Fibroblast of skin of right biceps (primary cell): ENCODE measurements around the gene TESMIN.

ENCODE experiments used
- DNase-seq: peaks from one replicate; pipeline ENCODE4 v3.0.0-alpha.2; 2013

Gene TESMIN

DNA sequence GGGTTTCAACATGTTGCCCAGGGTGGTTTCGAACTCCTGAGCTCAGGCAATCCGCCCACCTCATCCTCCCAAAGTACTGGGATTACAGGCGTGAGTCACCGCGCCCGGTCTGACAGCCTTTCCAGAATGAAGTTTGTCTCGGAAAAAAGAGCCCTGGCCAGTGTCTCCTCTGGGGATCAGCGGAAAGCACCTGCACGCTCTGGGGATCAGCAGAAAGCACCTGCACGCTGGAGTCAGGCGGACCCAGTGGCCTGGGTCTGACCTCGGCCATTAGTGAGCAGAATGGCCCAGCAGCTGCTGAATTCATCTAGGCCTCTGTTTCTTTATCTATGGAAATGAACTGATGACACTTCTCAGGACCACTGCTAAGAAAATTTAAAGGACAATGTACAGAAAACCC, 10.5 kb upstream of the TESMIN start:
- no peak for DNase-seq

DNA sequence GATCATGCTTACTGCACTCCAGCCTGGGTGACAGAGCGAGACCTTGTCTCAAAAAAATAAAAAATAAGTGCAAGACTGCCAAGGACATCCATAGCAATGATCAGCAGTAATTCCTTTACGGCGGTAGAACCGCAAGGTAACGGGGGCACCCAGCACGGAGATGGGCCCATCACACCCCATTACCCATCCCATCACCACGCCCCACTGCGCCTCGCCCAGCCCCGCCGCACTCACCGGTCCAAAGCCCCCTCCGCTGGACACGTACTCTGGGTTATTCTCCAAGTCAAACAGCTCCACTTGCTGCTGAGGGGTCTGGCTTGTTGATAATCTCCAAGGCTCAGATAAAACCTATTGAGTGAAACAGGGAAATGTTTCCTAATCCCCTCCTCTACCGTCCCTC, 8.7 kb upstream of the TESMIN start:
- no peak for DNase-seq

DNA sequence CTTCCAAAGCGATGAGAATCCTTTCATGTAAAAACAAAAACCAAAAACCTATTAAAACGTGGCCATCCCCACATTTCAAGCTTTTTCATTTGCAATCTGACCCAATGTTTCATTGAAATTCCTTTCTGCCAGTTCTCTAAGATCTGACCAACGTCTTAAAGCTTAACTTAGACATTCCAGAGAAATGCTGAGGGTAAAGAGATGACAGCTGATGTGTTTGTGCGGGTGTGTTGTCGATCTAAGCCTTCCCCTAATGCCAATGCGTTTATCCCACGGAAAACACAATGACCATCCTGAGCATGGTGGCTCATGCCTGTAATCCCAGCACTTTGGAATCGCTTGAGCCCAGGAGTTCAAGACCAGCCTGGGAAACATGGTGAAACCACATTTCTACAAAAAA, 6.4 kb upstream of the TESMIN start:
- no peak for DNase-seq

DNA sequence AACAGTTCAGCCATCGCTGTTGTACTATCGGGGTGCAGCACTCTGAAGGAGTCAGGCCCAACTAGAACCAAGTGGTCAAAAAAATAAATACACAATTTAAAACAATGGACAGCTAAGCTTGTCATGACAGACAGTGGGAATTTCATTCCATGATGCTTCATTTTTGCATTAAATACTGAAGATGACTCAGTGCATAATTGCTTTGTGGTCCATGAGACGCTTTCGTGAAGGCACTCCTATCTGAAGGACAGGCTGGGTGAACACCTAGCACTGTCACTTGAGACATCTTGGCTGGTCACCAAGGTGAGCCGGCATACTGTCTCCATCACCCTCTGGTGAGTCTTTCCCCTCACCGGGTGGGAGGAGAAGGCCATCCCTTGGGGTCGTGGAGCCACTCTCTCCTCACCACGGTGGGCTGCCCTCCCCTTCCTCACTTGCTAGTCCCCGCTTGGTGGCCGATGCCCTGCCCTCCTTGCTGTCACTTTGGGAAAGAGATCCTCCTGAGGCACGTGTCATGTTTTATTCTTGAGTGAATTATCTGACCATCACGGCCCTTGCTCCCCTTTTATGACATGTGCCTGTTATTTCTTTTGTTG, 4.9 kb upstream of the TESMIN start:
- DNase-seq = peak; percentile 47

- no peak for DNase-seq
Measured at GRCh38 chr11:68753300-68753699, 2.0 kb upstream of the TESMIN start.

- DNase-seq = no peak
Measured at GRCh38 chr11:68751004-68751325, 355 bp downstream of the TESMIN start.

- DNase-seq = no peak
Measured at GRCh38 chr11:68750195-68751003, 921 bp downstream of the TESMIN start.

GRCh38 chr11:68749229-68750123, 1.8 kb downstream of the TESMIN start:
- DNase-seq = no peak

DNA sequence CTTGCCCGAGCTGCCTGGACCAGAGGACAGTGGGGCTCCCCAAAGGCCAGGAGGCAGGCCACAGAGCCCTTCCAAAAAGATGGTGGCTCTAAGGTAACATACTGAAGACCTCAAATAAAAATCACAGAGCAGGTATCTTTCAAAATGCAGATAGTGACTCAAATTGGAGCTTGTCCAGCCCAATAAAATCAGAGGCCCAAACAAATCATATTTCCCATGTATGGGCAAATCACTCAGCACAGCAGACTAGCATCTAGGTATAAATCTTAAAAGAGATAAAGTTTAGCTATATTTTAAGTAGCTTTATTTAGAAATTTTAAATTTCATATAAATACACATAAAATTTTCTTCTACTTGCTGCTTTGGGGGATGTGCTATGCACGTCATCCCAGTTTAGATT, 3.3 kb downstream of the TESMIN start:
- DNase-seq = no peak

DNA sequence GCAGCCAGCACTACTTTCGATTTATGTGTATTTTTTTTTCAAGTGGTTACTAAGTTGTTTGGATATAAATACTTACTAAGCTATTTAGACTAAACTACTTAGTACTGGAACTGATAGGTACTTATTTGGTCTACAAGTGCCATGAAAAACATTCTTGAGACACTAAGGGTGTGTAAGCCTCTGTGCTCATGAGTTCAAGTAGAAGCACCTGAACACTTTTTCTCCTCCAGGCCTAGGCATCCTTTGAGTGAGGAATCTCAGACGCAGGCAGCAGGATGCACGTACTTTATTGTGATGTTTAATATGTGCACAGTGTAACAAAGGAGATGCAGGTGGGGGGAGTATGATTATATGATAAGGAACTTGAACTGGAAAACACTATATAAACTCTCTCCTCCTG, 7.8 kb downstream of the TESMIN start:
- DNase-seq = no peak

DNA sequence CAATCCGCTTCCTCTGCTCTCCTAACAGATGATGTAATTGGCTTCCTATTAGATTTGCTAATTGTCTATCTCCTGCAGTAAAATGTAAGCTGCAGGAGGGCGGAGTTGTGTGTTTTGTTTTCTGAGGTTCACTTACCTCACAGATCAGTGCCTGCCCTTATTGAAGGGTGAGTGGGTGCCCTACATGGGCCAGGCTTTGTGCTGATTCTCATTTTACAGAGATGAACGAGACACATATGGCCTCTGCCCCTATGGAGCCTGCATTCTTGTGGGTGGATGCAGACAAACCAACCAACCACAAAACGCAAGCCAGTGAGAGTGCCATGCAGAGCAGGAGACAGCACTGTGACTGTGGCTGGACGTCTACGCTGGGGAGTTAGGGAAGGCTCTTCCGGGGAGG, 9.9 kb downstream of the TESMIN start:
- peak; percentile 52 for DNase-seq

- DNase-seq = no peak
Measured at GRCh38 chr11:68735646-68736045, 15.7 kb downstream of the TESMIN start.

GRCh38 chr11:68735125-68735524, 16.2 kb downstream of the TESMIN start:
- no peak for DNase-seq

DNA sequence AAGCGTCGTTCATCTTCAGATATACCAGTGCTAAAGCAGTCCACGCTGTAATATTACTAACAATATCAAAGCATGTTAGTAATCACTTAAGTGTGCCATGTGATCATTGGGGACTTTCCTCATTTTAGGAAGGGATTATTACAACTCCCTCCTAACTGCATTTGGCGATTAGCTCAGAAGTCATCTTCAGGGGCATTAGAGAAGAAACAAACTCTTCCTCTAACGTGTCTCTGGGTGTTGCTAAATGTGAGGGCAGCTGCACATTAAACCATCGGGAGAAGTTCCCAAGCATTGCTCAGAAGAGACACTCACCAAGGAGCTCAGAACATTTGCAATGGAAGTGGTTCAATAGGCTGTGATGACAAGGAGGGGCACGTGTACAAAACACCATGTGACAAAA, 17.2 kb downstream of the TESMIN start:
- DNase-seq = no peak

DNA sequence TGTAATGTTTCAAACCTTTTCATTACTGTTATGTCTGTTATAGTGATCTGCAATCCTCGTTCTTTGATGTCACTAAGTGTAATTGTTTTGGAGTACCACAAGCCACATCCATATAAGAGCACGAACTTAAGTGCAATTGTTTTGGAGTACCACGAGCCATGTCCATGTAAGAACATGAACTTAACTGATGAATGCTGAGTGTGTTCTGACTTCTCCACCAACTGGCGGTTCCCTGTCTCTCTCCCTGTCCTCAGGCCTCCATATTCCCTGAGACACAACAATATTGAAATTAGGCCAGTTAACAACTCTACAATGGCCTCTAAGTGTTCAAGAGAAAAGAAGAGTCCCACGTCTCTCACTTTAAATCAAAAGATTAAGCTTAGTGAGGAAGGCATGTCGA, 23.5 kb downstream of the TESMIN start:
- DNase-seq = no peak

GRCh38 chr11:68724293-68724692, 27.0 kb downstream of the TESMIN start:
- DNase-seq = no peak

- DNase-seq = no peak
Measured at GRCh38 chr11:68722143-68722542, 29.2 kb downstream of the TESMIN start.

DNA sequence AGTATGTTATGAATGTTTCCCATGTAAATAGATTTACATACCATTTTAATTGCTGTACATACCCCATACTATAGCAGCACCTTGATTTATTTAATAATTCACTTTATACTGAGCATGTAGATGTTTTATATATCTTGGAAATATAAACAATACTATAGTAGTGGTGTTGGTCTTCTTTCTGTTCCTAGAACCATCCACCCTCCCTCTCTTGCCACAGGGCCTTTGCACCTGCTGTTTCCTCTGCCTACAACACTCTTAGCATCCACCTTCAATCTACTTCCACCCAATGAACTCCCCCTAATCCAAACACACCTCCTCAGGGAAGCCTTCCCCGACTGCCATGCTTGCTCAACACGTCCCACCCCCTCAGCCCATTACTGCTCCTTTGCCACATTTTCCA, 30.2 kb downstream of the TESMIN start:
- no peak for DNase-seq

DNA sequence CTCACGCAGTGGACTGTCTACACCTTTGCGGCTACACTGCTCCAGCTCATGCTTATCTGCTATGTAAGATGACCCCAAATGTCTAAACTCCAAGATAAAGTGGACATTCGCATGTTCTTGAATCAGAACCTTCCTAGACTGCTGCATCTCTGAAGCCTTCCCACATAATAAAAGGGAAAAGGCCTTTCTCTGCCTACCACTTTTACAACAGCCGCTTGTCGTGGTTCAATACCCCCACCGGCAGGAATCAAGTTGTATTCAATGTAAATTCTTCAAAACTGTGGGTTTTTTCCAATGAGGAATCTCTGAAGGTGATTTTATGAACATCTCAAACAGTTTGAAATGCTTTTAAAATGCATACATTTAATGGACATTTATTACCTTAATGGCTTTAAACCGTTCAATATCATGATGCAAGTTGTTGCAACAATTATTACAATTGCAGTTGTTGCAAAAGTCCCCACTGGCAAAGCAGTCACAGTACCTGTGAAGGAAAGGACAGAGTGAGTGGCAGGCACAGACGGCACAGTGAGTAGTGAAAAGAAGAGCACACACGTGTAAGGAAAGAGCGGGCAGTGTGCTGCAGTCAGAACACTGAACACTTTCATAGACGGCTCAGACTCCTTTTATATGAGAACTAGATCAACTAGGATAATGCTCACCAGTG, 35.7 kb downstream of the TESMIN start:
- DNase-seq = no peak

DNA sequence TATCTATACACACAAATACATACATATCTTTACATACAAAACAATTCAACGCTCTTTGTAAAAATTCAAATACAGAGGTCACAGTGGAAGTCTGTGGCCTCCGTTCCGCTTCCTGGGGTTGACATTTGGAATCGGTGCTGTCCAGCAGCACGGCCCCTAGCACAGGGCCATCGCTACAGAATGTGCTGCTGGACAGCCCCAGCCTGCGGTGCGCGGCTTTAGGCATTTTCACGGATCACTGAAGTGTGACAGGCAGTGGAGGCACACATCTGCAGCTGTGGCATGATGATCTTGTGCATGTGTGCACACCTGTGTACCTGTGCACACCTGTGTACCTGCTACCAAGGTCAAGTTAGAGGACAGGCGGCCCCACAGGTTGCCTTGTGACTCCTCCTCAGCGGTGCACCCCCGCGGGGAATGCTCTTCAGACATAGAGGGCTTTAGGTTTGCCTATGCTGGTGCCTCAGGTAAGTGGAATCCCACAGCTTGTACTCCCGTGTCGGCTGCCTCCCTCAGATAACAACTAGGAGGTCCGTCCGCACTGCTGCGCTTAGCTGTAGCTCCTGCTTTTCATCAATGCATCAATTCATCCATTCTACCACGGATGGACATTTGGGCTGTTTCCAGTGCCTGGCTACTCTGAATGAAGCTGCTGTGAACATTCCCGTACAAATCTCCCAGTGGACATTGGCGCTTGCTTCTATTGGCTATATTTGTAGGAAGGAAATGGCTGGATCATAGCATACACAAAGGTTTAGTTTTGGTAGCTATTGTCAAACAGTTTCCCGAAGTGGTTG, 37.1 kb downstream of the TESMIN start:
- DNase-seq = no peak

DNA sequence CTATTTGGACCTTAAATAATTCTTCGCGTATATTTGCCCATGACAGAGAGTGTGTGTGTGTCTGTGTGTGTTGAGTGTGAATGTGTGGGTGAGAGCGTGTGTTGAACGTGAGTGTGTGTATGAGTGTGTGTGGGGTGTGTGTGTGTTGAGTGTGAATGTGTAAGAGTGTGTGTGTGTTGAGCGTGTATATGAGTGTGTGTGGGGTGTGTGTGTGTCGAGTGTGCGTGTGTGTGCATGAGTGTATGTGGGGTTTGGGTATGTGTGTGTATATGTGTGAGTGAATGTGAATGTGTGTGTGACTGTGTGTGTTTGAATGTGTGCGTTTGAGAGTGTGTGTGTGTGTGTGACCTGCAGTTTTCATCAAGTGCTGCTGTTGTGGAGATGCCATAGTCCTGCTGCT, 40.2 kb downstream of the TESMIN start:
- DNase-seq = no peak

- DNase-seq = no peak
Measured at GRCh38 chr11:68710409-68710808, 40.9 kb downstream of the TESMIN start.

GRCh38 chr11:68709062-68709461, 42.3 kb downstream of the TESMIN start:
- no peak for DNase-seq
